ENCODE data around the gene TCF12. TPM values are rescaled to one million over a fixed set of nuclear protein-coding genes. Genes with fewer than 3 reads are reported as not detected.

TCF12 gene
- total and polyA plus RNA-seq, 2 of the 8 experiments (the other 6 are each of a cell fraction or from before 2014, with no cell fraction given) = 85.8 to 101 TPM

DNA sequence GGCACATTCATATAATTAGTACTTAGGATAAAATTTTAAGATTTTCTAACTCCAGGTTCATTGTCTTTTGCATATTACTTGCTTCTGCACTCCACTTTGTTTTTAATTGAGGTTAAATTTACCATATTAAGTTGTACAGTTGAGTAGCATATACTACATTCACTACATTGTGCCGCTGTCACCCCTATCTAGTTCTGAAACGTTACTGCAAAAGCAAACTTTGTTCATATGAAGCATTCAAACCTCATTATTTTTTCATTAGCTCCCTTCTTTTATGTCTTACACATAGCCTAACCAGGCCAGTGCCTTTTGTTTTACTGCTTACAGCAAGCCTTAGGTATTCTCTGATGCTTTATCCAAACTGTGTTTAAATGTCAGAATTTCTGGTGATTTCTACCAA is 274.7 kb downstream of the TCF12 start:
- Histone ChIP-seq H3K18ac (ENCODE audit: extremely low read depth, low read length) (no peak overlapping the region), H4K91ac (replicated peaks; ENCODE audit: insufficient read length, low read length) (no peak overlapping the region), H2BK15ac (ENCODE audit: low read length) (no peak overlapping the region), H3K4ac (replicated peaks; ENCODE audit: insufficient read length, low read depth, low read length) (no peak overlapping the region), H3K23me2 (ENCODE audit: low read depth, low read length) (no peaks in the 10 kb centered on the region; the same call in 1 of the 2 replicates), H3K36me3 (ENCODE audit: control insufficient read depth in 2 of 4, insufficient read depth in 4 of 4, low read length in 3 of 4) (peaks cover 0 to 7% (median 1%) of the 10 kb centered on the region in 4 experiments; a peak in 3 of 8 replicates), H2BK12ac (ENCODE audit: low read depth, low read length) (no peak overlapping the region), H2BK20ac (ENCODE audit: low read length) (no peak overlapping the region), H2BK5ac (ENCODE audit: low read depth, low read length) (no peak overlapping the region), H3K79me2 (ENCODE audit: control insufficient read depth in 1 of 2, insufficient read depth in 2 of 2, low read length in 2 of 2) (no peaks in the 10 kb centered on the region), H3K4me2 (ENCODE audit: insufficient read depth in 1 of 2, low read depth in 2 of 2, low read length in 2 of 2) (no peak overlapping the region), H4K5ac (ENCODE audit: insufficient read length, low read depth, low read length) (no peak overlapping the region), H4K8ac (ENCODE audit: extremely low read depth, insufficient read depth, low read length) (no peak overlapping the region), H3K4me3 (ENCODE audit: extremely low read depth in 1 of 4, insufficient read depth in 2 of 4, low read depth in 3 of 4, low read length in 4 of 4) (no peak overlapping the region), H3K9ac (replicated peaks in 1 of 4; ENCODE audit: extremely low read depth in 1 of 4, low read depth in 3 of 4, low read length in 3 of 4) (no peak overlapping the region), H2AK5ac (ENCODE audit: low read depth, low read length) (no peak overlapping the region), H3K14ac (ENCODE audit: insufficient read length) (no peak overlapping the region), H3K9me3 (ENCODE audit: insufficient read depth in 2 of 2, low read depth in 1 of 2, low read length in 1 of 2) (no peaks in the 10 kb centered on the region), H3K56ac (replicated peaks; ENCODE audit: insufficient read length, low read depth, low read length) (no peak overlapping the region), H4K20me1 (replicated peaks in 1 of 2; ENCODE audit: control insufficient read depth in 1 of 2, insufficient read depth in 2 of 2, low read length in 2 of 2) (no peaks in the 10 kb centered on the region), H2AFZ (ENCODE audit: low read length) (no peak overlapping the region), H3K27ac (ENCODE audit: low read depth, low read length) (no peak overlapping the region), H3K27me3 (replicated peaks in 1 of 4; ENCODE audit: control insufficient read depth in 3 of 4, extremely low read depth in 1 of 4, insufficient read depth in 3 of 4, low read length in 3 of 4) (no peaks in the 10 kb centered on the region), H3K23ac (ENCODE audit: insufficient read length) (no peak overlapping the region), H3K79me1 (ENCODE audit: low read depth, low read length) (no peaks in the 10 kb centered on the region), H2BK120ac (replicated peaks; ENCODE audit: low read depth, low read length) (no peak overlapping the region), H3K4me1 (replicated peaks in 1 of 4; ENCODE audit: control insufficient read depth in 3 of 4, insufficient read depth in 4 of 4, low read length in 3 of 4) (peaks cover 0 to 9% (median 2%) of the 10 kb centered on the region in 4 experiments; a peak in 3 of 7 replicates)
- FAIRE-seq = no peak
- no peak for DNase-seq (ENCODE audit: low read depth in 1 of 2, low spot score in 2 of 2)
- TF ChIP-seq BACH1 (IDR thresholded peaks at IDR 0.05; ENCODE audit: low read length) (no peak), POLR2AphosphoS5 (IDR thresholded peaks at IDR 0.05; ENCODE audit: low read depth, low read length) (no peak), CHD2 (IDR thresholded peaks at IDR 0.05; ENCODE audit: low read length) (no peak), YY1 (IDR thresholded peaks at IDR 0.05; ENCODE audit: low read depth, low read length) (no peak), TBP (IDR thresholded peaks at IDR 0.05; ENCODE audit: low read depth, low read length) (no peak), CEBPB (IDR thresholded peaks at IDR 0.05; ENCODE audit: low read depth, low read length) (no peak), SP4 (IDR thresholded peaks at IDR 0.05; ENCODE audit: low read length) (no peak)
- WGBS, 2 experiments (ENCODE audit: extremely low coverage in 1 of 2, insufficient coverage in 1 of 2, insufficient read length in 1 of 2, insufficient replicate concordance in 2 of 2, low coverage in 1 of 2, low lambda C conversion rate in 2 of 2, missing lambda C conversion rate in 1 of 2) = 81% methylated on average over 2 of the region's 2 CpGs; no CpG with 5 or more reads in 1 of the 2 experiments
- ChIA-PET CTCF (ENCODE audit: partially characterized antibody) (interaction anchor here (1.0 kb wide), 1 partner anchor 54 kb away, joined by 3 read pairs; no protein-coding TSS in a partner anchor), POLR2A (ENCODE audit: partially characterized antibody) (no interaction called here)
